ENCODE measurements around the gene NOTCH1.
"Not testable (repeated sequence)": the region's sequence is repeated elsewhere in the genome, so short reads cannot be mapped to it uniquely, and the experiment has no call there.

Gene NOTCH1

DNA sequence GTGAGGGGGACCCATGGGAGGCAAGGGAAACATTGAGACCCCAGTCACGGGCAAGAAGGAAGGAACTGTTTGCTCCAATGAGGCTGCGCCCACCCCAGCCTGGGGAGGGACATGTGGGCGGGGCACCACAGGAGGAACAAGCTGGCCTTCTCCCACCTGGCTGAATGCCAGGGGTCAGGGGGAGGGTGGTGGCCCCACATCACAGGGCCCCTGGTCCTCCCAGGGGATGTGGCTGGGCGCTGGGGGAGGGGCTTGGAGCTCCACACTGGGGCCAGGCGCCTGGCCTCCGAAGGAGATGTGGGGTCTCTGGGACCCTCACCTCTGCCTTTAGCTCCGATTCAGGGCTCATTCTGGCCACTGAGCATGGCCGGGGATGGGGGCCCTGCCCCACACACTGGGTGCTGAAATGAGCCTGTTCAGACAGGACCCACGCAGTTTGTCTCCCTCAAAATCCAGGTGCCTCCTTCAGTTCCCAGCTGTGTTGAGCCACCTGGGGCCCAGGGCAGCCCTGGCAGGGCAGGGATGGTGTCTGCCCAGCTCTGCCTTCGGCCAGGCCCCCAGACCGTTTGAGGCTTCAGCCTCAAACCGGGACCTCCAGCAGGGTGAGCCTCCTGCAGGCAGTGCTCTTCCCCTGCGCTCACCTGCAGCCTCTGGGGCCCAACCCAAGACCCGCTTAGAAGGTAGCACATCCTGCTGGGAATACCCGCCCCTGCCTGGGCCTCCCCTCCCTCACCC, 33.2 kb upstream of the NOTCH1 start:
- DNase-seq, result no peak

DNA sequence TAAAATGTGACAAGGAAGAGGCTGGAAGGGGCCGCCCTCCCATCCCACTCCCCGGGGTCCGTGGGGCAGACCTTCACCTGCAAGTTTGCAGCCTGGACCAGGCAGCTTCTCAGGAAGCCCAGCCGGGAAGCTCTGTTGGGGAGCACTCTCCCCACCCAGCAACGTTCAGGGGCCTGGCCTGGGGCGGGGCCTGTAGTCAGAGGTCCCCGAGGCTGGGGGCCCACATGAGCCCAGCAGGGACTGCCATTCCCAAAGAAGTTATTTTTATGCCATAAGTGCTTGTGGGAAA, 32.7 kb upstream of the NOTCH1 start:
- no peak for DNase-seq

DNA sequence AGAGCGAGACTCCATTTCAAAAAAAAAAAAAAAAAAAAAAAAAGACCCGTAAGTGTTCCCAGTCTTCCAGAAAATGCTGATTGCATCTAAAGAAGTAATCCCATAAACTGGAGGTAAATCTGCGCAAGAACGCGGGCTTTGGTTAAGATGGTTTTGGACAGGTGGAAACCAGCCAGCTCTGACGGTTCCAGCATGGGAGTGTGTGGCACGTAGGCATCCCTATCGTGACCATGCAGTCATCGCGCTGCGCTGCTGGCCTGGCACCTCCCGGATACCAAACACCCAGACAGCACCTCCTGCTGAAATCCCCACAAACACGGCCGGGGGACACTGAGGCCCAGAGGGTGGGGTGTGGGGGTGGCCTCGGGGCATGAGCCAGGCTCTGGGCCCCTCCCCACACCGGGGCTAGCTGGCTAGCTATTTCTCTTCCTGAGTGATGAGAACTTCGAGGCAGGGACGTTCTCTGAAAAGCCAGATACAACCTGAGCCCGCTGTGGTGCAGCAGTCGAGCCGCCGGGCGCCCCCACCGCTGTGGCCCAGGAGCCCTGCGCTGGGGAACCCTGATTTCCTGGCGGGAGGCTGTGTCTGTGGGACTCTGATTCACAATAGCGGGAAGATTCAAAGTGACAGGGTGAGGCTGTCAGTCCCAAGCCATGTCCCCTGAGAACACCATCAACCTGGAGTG, 32.2 kb upstream of the NOTCH1 start:
- DNase-seq, result no peak

GRCh38 chr9:136576269-136576626, 30.4 kb upstream of the NOTCH1 start:
- DNase-seq, result no peak

GRCh38 chr9:136575626-136576268, 29.9 kb upstream of the NOTCH1 start:
- no peak for DNase-seq

DNA sequence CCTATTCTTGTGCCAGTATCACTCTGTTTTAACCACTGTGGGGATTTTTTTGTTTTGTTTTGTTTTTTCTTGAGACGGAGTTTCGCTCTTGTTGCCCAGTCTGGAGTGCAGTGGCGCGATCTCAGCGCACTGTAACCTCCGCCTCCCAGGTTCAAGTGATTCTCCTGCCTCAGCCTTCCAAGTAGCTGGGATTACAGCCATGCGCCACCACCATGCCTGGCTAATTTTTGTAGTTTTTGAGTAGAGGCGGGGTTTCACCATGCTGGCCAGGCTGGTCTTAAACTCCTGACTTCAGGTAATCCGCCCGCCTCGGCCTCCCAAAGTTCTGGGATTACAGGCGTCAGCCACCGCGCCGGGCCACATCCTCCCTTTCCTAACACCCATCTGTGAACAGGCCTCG, 28.8 kb upstream of the NOTCH1 start:
- not testable (repeated sequence) for DNase-seq

DNA sequence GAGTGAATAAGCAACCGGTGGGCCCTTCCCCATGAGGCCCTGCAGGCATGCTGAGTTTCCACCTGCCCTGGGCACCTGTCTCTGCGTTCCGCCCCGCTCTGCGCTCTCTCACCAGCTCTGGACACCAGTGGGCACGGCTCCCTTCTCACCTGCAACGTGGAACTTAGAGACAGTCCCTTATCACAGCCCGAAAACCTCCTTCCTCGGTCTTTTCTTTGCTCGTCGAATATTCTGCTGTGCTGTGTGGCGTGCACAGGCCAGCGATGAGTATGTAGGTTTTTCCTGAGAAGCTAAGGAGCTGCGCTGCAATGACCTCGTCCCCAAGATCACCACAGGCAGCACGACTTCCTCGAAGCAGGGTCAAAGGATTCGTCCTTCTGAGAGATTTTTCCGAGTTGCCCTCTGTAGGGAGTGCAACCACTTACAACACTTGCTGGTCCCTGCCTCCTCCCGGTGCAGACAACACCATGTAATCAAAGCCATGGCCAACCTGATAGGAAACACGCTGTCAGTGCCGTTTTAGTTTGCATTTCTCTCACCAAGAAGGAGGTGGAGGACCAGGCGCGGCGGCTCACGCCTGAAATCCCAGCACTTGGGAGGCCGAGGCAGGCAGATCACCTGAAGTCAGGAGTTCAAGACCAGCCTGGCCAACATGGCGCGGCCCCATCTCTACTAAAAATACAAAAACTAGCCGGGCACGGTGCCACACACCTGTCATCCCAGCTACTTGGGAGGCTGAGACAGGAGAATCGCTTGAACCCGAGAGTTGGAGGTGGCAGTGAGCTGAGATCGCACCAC, 27.2 kb upstream of the NOTCH1 start:
- DNase-seq, result no peak

GRCh38 chr9:136572003-136572827, 26.4 kb upstream of the NOTCH1 start:
- no peak for DNase-seq

GRCh38 chr9:136571531-136571930, 25.7 kb upstream of the NOTCH1 start:
- no peak for DNase-seq

- no peak for DNase-seq
These were observed 25.1 kb upstream of the NOTCH1 start for GRCh38 chr9:136570916-136571315.

DNA sequence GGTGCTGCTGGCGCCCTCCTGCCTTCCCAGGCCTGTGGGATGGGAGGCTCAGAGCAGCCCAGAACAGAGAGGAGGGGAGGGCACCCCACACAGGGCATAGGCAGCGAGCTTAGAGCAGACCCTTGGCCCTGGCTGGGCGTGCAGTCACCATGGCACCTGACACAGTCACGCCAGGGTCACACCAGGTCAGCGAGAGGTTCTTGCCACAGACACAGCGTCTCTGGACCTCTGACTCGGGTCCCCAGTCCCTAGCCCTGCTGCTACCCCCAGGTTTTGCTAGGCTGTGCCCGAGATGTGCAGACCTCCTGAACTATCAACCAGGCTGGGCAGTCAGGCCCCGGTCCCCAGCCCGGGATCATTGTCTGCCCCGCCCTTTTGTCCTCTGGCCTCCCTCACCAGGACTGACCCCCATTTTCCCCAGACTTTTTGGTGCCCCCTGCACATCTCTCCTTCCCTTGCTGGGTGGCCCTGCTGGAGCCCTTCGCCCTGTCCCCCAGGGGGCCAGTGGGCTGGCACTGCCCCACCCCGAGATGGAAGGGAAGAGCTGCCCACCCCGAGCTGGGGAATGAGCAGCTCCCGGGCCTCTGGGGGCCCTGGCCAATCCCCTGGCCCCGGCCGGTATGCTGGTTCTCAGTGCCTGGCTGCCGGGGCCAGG, 24.5 kb upstream of the NOTCH1 start:
- no peak for DNase-seq

DNA sequence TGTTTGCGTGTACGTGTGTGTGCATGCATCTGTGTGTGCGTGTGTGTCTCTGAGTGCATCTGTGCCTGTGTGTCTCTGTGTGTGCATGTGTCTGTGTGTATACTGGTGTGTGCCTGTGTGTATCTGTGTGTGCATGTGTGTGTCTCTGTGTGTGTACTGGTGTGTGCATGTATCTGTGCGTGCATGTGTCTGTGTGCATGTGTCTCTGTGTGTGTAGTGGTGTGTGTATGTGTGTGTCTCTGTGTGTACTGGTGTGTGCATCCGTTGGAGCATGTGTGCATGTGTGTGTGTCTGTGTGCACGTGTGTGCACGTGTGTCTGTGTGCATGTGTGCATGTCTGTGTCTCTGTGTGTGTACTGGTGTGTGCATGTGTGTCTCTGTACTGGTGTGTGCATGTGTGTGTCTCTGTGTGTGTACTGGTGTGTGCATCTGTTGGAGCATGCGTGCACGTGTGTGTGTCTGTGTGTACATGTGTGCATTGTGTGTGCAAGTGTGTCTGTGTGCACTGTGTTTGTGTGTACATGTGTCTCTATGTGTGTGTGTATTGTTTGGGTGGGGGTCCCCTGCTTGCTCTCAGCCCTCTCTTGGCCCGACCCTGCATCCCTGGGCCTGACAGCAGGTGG, 23.8 kb upstream of the NOTCH1 start:
- DNase-seq, result no peak

GRCh38 chr9:136568288-136569081, 22.6 kb upstream of the NOTCH1 start:
- no peak for DNase-seq

GRCh38 chr9:136567651-136568287, 21.9 kb upstream of the NOTCH1 start:
- DNase-seq, result no peak

- DNase-seq, result no peak
These were observed 21.1 kb upstream of the NOTCH1 start for GRCh38 chr9:136566901-136567300.

DNA sequence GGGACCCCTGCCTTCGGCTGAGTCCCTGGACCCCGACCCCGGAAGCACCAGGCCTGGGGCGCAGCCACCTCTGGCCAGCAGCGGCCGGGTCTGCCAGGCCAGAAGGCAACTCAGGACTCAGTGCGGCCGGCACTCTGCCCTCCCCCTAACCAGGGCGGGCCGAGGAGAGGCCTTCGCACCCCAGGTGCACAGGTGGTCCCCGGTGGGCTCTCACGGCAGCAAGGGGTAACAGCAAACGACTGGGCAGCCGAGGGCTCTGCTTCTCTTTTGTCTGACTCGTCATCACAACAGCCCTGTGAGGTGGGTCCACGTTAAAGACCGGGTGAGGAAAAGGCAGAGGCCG, 20.7 kb upstream of the NOTCH1 start:
- no peak for DNase-seq

DNA sequence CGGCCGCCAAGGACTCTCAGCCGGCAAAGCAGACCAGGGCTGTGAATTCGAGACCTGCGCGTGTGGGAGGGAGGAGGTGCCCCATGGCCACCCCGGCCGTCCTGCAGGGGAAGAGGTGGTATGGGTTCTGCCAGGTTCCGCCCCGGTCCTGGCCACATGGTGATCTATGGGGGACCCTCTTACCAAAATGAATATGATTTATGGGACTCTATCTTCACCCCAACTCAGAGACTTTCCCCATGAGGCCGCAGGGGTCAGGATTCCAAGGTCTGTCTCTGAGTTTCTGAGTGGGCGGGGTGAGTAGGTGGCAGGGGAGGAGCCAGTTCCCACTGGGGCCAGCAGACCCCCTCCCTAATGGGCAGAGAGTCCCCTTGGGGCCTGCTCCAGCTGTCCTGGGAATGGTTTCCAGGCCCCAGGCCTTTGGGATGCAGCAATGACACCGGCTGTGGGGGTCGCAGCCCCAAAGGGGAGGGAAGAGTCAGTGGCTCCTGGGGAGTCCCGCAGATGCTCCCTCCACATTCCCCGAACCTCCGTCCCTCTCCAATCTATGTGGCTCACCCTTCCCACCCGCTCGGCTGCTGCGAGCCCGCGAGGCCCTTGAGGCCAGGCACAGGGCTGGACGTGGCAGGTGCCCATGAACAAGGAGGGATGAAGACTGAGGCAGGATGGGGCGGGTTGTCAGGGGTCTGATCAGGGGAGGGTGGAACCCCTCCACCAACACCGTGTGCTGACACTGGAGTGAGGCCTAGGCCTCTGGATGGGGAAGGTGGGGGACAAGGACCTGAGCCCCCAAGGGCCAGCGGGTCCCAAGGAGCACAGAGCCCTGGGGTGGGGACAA, 20.1 kb upstream of the NOTCH1 start:
- DNase-seq, result no peak

DNA sequence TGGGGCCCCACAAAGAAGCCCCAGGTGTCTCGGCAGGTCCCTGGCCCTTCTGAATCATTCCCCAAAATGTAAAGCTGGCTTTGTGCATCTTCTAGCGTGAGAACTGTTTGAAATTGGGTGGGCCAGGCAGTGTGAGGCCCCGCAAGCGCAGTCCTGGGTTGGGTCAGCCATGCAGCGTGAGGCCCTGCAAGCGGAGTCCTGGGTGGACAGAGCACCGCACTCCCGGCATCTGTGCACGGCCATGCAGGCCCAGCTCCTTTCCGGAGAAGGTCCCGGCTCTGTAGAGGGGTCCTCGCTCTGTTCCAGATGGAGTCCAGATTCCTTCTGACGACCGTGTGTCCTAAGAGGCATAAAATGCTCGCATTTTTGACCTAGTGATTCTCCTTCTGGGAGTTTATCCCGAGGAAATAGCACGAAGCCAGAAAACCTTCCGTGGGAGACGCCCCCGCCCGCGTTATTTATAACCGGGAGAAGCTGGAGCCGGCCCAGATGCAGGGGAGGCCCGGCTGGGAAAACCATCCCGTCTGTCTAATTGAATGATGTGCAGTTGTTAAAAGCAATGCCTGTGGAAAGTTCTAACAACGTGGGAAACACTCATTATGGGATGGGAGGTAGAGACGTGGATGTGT, 19.4 kb upstream of the NOTCH1 start:
- no peak for DNase-seq

- DNase-seq, result no peak
These were observed 18.6 kb upstream of the NOTCH1 start for GRCh38 chr9:136564379-136564988.
